Ramos (cell line): ENCODE results near the gene BAIAP2.

Experiments
- in situ Hi-C: fragments of 300-500 bp; cut with MboI; formaldehyde crosslinking; loops from one replicate; pipeline ENCODE4 v1.14.3; 2022; ENCODE audit warnings: low sequenced_read_pairs; ENCODE audit not compliant: unreplicated experiment

BAIAP2 gene

DNA sequence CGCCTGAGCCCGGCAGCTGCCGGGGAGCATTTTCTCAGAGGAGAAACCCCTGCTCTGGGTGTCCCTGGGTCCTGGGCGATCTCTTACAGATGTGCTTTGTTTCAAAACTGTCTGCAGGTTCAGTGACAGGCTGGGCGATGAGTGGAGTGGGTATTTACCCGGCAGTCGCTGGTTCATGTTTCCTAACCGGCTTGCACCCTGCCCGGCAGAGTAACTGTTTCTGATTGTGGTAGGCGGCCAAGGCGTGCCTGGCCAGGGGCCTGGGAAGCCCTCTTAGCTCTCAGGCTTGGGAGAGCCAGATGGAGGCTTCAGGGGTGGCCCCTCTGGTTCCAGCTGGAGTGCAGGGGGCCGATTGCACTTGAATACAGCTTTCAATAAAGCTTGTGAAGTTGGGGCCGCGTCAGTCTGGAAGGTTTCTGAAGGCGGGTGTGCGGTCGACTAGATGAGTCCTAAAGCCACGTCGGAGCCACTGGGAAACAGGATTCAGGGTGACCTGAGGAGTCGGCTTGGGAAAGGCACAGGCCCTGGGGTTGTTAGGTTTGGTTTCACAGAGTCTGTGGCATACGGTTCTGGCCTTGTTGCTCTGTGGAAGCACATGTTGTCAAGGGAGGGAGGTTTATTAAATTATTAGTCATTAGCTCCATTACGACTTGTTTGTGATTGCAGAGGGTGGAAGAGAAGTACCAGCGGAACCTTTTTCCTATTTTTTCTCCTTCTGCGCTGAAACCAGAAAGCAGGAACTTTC, 1.4 kb downstream of the BAIAP2 start:
- in situ Hi-C loops, result no loop called here

GRCh38 chr17:81037026-81037797, 2.3 kb downstream of the BAIAP2 start:
- in situ Hi-C loops, result no loop called here

GRCh38 chr17:81037798-81038733, 3.1 kb downstream of the BAIAP2 start:
- in situ Hi-C loops, result no loop called here

GRCh38 chr17:81039096-81039495, 4.1 kb downstream of the BAIAP2 start:
- in situ Hi-C loops, result no loop called here

DNA sequence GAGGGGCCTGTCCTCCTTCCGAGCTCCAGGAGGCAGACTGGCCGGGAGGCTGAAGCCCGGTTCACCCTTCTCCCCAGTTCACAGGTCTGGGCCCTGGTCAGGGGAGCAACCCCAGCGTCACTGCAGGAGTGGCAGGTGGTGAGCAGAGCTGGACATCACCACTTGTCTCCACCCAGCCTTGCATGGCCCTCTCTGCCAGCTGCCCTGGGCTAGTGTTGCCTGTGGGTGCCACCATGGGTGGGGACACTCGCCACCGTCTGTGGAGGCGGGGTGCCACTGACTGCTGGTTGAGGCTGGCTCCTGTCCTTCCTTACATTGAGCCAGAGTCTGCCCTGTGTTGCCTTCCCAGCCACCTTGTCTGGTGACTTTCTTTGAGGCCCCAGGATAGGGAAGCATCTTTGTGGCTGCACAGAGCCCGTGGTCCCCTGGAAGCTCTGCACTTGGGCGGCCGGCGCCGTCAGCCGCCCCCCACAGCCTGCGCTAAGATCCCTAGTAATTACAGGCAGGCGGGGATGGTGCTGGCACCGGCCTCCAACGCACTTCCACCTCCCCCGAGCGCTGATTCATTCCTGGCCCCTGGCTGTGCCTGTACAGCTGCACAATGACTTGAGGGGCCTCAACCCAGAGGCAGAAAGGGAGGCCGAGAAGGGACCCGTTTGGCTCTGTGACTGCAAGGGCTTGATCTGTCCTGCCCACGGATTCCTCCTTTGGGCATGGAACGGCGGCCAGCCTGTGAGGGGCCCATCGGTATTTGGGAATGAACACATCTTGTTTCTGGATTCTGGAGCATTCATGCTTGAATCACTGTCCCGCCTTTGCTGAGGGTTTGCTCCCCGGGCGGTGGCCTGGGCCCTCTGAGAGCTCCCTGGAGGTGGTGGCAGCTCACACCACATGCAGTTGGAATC, 5.2 kb downstream of the BAIAP2 start:
- in situ Hi-C loops, result no loop called here

GRCh38 chr17:81040791-81041337, 5.9 kb downstream of the BAIAP2 start:
- in situ Hi-C loops, result no loop called here

- in situ Hi-C loops, result no loop called here
Observed at GRCh38 chr17:81042606-81043005, 7.7 kb downstream of the BAIAP2 start.

- in situ Hi-C loops, result no loop called here
Observed at GRCh38 chr17:81043319-81043724, 8.4 kb downstream of the BAIAP2 start.

DNA sequence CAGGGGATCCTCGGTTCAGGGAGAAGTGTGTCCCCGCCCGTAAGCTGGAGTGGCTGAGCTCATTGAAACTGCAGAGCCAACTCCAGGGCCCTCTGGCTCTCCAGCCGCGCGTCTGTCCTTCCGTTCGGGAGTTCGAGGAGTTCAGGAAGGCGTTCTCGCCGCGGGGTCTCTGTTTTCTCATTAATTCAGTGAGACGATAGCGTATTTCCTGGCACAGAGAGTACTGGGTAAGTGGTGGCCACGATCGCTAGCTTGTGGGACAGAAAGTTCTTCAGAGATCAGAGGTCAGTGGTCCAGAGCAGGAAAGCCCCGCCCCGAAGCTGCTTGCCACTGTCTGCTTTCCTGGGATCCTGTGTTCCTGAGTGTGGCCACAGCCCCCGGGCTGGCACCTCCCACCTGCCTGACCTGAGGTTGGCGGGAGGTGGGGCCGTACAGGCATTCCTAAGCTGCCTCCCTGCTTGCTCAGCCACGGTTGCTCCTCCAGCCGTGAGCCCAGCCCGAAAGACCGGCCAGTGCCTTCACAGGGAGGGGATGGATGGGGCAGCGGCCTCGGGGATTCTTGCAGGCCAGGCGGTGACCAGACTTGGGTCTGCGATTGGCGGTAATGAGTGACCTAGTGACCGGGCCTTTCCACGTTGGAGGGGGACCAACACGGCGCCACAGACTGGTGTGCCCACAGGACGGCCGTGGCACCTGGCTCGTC, 8.9 kb downstream of the BAIAP2 start:
- in situ Hi-C loops, result no loop called here

DNA sequence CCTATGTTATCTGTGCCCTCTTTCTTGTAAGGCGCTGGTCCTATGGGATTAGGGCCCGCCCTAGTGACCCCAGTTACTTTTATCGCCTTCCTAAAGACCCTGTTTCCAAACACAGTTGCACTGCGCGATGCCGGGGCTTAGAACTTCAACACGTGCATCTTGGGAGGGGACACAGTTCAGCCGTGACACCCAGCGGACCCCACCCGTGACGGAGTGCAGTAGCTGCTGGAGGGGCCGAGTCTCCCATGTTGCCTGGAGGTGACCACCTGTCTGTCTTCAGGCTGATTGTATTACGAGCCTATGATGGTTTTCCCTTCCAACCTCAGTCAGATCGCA, 9.4 kb downstream of the BAIAP2 start:
- in situ Hi-C loops, result no loop called here

DNA sequence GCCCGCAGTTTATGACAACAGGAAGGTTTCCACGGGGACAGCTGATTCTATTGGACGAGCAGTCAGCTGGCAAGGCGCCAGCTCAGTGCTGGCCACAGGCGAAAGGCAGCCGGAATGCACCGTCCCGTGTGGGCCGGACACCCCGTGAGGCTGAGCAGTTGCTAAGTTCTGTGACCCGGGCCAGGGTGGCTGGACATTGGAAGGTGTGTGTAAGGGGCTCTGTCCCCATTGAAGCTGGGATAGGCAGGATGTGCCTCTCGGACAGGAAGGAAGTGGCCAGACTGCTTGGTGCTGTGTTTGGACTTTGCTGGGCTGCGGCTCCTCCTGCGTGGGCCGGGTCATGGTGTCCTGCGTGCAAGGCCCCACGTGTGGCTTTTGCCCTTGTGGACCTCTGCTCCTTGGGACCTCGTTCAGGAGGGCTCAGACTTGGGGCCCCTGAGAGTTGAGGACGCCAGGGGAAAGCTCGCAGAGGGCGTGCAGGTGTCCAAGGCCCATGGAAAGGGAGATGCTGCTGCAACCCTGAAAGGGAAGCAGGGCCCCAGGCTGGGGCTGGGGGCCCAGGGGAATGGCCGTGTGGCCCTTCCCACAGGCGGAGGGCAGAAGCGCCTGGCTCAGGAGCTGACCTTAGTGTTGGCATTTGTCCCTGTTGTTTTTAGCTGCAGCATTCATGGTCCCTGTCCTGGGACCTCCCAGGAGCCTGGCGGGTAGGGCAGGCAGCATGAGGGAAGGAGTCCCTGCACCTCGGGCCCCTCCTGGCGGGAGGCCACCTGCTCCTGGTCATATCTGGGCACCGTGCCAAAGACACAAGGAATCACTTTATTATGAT, 10.0 kb downstream of the BAIAP2 start:
- in situ Hi-C loops, result no loop called here

GRCh38 chr17:81045590-81046095, 10.7 kb downstream of the BAIAP2 start:
- in situ Hi-C loops, result no loop called here

DNA sequence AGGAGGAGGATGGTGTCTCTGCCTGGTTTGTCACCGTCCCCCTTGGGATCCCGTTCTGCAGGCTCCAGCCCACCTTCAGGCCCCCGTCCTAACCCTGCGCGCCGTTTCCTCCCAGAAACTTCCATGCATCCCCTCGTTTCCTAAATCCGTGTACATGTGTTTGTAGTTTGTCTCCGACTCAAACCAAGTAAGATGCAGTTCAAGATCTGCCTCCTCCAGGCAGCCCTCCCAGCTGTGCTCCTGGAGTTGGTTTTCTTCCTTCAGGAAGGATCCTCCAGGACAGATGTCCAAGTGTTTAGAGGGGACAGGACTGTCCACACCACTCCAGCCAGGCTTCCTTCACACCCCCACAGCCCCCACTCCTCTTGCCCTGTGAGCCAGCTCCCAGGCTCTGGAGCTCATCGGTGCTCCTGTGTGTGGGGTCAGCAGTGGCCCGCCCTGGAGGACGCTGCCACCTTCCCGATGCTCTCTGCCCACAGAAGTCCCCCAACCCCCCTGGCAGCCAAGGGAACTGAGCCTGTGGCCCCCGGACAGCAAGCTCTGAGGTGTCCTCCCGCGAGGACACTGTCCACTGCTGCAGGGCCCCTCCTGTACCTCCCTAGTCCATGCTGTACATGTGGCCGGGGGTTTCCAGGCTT, 11.3 kb downstream of the BAIAP2 start:
- in situ Hi-C loops, result no loop called here

DNA sequence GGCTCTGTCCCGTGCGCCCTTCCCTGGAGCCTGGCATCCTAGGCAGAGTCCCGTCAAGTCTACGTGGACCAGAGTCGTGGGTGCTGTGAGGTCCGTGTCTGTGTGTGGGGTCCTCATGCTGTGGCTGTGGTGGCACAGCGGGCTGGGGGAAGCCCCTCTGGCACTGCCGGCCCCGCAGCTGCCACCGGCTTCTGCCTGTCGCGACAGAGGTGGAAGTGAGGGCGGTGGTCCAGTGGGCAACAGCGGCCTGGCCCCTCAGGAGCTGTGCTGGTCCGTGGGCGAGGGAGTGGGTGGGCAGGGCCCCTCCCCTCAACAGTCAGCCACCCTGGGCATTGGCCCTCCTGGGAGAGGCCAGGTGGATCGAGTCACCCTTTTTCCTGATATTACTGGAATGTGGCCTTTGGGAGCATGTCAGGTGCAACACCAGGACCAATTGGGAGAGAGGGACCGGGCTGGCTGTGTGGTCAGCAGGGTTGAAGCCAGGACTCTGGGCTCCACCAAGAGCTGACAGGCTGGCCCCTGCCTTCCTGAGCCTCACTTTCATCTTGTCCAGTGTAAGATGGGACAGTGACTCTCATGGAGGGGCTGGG, 11.9 kb downstream of the BAIAP2 start:
- in situ Hi-C loops, result no loop called here

GRCh38 chr17:81048827-81049371, 13.9 kb downstream of the BAIAP2 start:
- in situ Hi-C loops, result no loop called here

DNA sequence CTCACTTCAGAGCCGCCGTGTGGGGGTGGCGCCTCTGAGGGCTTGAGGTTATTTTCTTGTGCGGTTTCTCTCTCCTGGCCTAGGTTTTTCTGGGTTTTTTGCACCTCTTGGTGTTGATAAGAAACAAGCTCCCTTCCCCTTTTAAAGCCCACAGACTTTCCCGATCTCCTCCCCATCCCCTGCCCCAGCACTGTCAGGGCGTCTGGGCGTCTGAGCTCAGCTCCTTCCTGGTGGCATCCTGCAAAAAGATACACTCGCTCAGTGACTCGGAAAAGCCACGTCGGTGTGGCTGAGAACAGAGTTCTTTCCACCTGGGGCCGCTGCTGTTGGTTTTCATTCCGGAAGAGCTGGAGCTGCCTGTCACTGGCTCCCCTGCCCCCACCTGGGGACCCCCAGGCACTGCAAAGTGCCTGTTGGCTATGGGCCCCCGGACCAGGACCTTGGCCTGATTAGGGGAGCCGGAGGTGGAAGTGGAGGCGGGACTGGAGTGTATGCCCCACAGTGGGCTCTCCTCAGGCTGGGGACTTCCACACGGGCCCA, 14.5 kb downstream of the BAIAP2 start:
- in situ Hi-C loops, result no loop called here
